Measurements from ENCODE around the gene SLC2A13. TPM values are rescaled to one million over a fixed set of nuclear protein-coding genes. Genes with fewer than 3 reads are reported as not detected.

SLC2A13 gene
- total RNA-seq, 1 experiment from 2014 or later: 1.6 TPM

- no TSS peak for BruUV-seq (replicated peaks)
- Histone ChIP-seq H3K9me3 (ENCODE audit: insufficient read depth, low read depth) (no peaks in the 10 kb centered on the region), H2AFZ (no peak overlapping the region), H3K4me2 (no peak overlapping the region), H3K36me3 (ENCODE audit: low read depth) (no peaks in the 10 kb centered on the region), H4K20me1 (ENCODE audit: insufficient read depth) (no peaks in the 10 kb centered on the region), H3K79me2 (ENCODE audit: low read depth) (no peaks in the 10 kb centered on the region), H3K9me2 (ENCODE audit: insufficient read depth) (no peaks in the 10 kb centered on the region; the same call in 1 of the 2 replicates), H3K27ac (no peak overlapping the region), H3K27me3 (ENCODE audit: insufficient read depth, low read depth) (no peaks in the 10 kb centered on the region), H3F3A (ENCODE audit: insufficient read depth, low read depth) (no peaks in the 10 kb centered on the region), H3K4me3 (no peak overlapping the region), H3K4me1 (replicated peaks; ENCODE audit: insufficient read depth) (peaks cover 11% of the 10 kb centered on the region; the same call in 1 of the 2 replicates)
- TF ChIP-seq EZH2 (IDR thresholded peaks at IDR 0.05; ENCODE audit: low read depth): no peak
- TF ChIP-seq CTCF (conservative IDR thresholded peaks at IDR 0.05): no peak
- ChIA-PET POLR2A (ENCODE audit: unreplicated experiment) (no interaction called here), CTCF (no interaction called here)
- no peak for DNase-seq
- intact Hi-C loops (cut with micrococcal nuclease; ENCODE audit: unreplicated experiment): no loop called here
Observed at GRCh38 chr12:39779768-39780340, 326.0 kb downstream of the SLC2A13 start.

GRCh38 chr12:39777465-39777864 lies 328.4 kb downstream of the SLC2A13 start:
- no TSS peak for BruUV-seq (replicated peaks)
- Histone ChIP-seq H4K20me1 (ENCODE audit: insufficient read depth) (no peaks in the 10 kb centered on the region), H3F3A (ENCODE audit: insufficient read depth, low read depth) (no peaks in the 10 kb centered on the region), H3K9me2 (ENCODE audit: insufficient read depth) (no peaks in the 10 kb centered on the region; the same call in 1 of the 2 replicates), H3K79me2 (ENCODE audit: low read depth) (no peaks in the 10 kb centered on the region), H3K27ac (no peak overlapping the region), H3K27me3 (ENCODE audit: insufficient read depth, low read depth) (no peaks in the 10 kb centered on the region), H3K4me2 (no peak overlapping the region), H3K4me3 (no peak overlapping the region), H3K4me1 (replicated peaks; ENCODE audit: insufficient read depth) (peaks cover 11% of the 10 kb centered on the region; the same call in 1 of the 2 replicates), H3K9me3 (ENCODE audit: insufficient read depth, low read depth) (no peaks in the 10 kb centered on the region), H2AFZ (no peak overlapping the region), H3K36me3 (ENCODE audit: low read depth) (no peaks in the 10 kb centered on the region)
- ChIA-PET POLR2A (ENCODE audit: unreplicated experiment) (no interaction called here), CTCF (no interaction called here)
- intact Hi-C loops (cut with micrococcal nuclease; ENCODE audit: unreplicated experiment): no loop called here
- TF ChIP-seq CTCF (conservative IDR thresholded peaks at IDR 0.05) (no peak), EZH2 (IDR thresholded peaks at IDR 0.05; ENCODE audit: low read depth) (no peak)
- no peak for DNase-seq

- TF ChIP-seq EZH2 (IDR thresholded peaks at IDR 0.05; ENCODE audit: low read depth) (no peak), CTCF (conservative IDR thresholded peaks at IDR 0.05) (no peak)
- no TSS peak for BruUV-seq (replicated peaks)
Observed at GRCh38 chr12:39773266-39773665, 332.6 kb downstream of the SLC2A13 start.

More at GRCh38 chr12:39773266-39773665, 332.6 kb downstream of the SLC2A13 start:
- intact Hi-C loops (cut with micrococcal nuclease; ENCODE audit: unreplicated experiment): no loop called here
- no peaks in the 10 kb centered on the region for H3K27me3 ChIP-seq (ENCODE audit: insufficient read depth, low read depth)
- H4K20me1 ChIP-seq (ENCODE audit: insufficient read depth): no peaks in the 10 kb centered on the region
- H3K4me1 ChIP-seq (replicated peaks; ENCODE audit: insufficient read depth): no peaks in the 10 kb centered on the region
- H3K9me3 ChIP-seq (ENCODE audit: insufficient read depth, low read depth): no peaks in the 10 kb centered on the region
- ChIA-PET POLR2A (ENCODE audit: unreplicated experiment) (no interaction called here), CTCF (no interaction called here)
- H3F3A ChIP-seq (ENCODE audit: insufficient read depth, low read depth): no peaks in the 10 kb centered on the region
- DNase-seq: no peak
- H3K9me2 ChIP-seq (ENCODE audit: insufficient read depth): no peaks in the 10 kb centered on the region
- no peak overlapping the region for H3K27ac ChIP-seq
- H2AFZ ChIP-seq: no peak overlapping the region
- no peak overlapping the region for H3K4me2 ChIP-seq
- no peak overlapping the region for H3K4me3 ChIP-seq
- no peaks in the 10 kb centered on the region for H3K79me2 ChIP-seq (ENCODE audit: low read depth)
- no peaks in the 10 kb centered on the region for H3K36me3 ChIP-seq (ENCODE audit: low read depth)
